Measurements from ENCODE around the gene CATSPERZ.

CATSPERZ gene

GRCh38 chr11:64264371-64264852 lies 35.7 kb upstream of the CATSPERZ start:
- no peak for DNase-seq

- no peak for DNase-seq
These were observed 34.7 kb upstream of the CATSPERZ start for GRCh38 chr11:64265176-64266160.

DNA sequence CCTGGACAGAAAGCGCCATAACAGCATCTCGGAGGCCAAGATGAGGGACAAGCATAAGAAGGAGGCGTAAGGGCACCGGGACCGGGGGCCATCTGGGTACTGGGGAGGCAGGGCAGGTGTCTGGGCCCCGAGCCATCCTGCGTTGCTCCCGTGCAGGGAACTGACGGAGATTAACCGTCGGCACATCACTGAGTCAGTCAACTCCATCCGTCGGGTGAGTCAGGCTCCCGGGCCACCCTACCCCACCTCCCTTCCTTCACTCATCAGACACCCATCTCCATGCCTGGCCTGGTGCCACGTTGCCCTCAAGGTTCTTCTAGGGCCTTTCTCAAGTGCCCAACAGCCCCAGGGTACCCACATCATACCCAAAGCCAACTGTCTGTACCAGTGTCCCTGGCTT lies 33.8 kb upstream of the CATSPERZ start:
- no peak for DNase-seq

DNA sequence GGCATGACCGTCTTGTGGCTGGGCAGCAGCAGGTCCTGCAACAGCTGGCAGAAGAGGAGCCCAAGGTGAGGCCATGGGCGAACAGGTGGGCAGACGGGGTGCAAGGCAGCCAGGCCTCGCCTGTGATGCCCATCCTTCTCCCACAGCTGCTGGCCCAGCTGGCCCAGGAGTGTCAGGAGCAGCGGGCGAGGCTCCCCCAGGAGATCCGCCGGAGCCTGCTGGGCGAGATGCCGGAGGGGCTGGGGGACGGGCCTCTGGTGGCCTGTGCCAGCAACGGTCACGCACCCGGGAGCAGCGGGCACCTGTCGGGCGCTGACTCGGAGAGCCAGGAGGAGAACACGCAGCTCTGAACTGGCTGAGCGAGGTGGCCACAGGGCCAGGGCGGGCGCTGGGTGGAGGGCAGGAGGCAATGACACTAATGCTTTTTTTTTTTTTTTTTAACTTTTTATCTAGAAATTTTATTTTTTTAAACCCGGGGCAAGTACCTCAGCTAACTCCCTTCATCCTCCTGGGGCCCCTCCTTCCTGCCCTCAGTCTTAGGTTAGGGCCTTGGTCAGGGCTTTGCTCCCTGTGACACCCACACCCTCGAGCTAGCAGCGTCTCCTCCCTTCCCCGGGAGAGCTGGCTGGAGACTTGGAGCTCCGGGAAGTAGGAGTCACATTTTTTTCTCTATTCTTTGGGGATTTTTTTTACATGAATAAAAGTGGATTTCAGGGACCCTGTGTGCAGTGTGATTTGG lies 32.8 kb upstream of the CATSPERZ start:
- no peak for DNase-seq

GRCh38 chr11:64268025-64268892 lies 31.9 kb upstream of the CATSPERZ start:
- DNase-seq, result no peak

DNA sequence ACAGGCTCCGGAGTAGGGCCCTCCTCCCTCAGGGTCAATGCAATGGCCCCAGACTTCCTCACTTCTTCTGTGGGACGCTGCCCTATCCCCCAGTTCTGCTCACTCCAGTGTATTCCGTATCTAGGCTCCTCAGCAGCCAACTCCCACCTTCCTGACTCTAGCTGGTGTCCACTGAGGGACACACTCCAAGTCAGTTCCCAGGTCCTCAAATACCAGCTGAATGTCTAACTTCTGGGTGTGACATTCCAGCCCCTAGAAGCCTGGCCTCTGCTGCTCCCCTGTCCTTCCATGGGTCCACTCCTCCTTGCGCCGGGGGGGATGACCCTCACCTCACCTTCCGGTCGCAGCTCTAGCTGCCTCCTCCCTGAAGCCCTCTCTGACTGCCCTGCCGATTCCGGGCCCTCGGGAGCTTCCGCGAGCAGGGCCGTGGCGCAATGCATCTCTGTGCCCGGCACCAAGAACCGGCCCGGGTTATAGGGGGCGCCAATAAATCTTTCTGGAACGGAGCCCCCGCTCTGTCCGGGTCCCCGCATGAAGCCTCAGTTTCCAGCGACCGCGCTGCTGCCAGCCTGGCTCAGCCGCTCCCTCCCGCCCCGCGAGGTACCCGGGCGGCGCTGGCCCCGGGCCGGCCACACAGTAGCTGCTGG lies 31.1 kb upstream of the CATSPERZ start:
- DNase-seq, result no peak

DNA sequence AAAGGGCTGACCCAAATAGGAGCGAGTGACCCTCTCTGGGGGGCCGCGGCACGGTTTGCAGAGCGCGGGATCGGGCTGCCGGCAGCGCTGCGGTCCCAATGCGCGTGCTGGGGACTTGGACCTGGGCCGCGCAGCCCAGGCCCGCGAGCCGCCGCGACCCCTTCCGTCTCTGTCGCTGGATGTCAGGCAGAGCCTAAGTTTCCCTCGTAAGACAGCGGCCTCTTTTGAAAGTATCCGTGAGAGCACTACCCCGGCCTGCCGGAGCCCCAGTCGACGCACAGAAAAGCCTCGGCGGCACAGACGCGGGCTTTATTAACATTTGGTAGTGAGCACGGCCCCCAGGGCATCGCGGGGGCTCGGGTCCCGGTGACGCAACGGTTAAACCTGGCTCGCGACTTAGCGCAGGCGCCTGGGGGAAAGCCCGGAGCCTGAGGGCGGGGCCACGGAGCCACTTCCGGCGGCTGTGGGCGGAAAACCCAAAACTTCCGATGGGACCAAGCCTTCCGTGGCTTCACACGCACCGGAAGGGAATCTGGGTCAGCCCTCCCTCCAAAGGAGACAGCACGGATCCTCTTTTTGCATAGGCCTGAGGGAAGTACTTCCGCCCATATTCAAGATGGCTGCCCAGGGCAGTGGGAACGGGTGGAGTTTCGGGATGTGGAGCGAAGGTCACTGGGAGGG lies 30.5 kb upstream of the CATSPERZ start:
- DNase-seq, result peak; percentile 99

GRCh38 chr11:64275031-64275800 lies 24.9 kb upstream of the CATSPERZ start:
- DNase-seq, result no peak

GRCh38 chr11:64275841-64276240 lies 24.3 kb upstream of the CATSPERZ start:
- no peak for DNase-seq

- DNase-seq, result no peak
These were observed 23.3 kb upstream of the CATSPERZ start for GRCh38 chr11:64276653-64277431.

- no peak for DNase-seq
These were observed 21.5 kb upstream of the CATSPERZ start for GRCh38 chr11:64278576-64279190.

DNA sequence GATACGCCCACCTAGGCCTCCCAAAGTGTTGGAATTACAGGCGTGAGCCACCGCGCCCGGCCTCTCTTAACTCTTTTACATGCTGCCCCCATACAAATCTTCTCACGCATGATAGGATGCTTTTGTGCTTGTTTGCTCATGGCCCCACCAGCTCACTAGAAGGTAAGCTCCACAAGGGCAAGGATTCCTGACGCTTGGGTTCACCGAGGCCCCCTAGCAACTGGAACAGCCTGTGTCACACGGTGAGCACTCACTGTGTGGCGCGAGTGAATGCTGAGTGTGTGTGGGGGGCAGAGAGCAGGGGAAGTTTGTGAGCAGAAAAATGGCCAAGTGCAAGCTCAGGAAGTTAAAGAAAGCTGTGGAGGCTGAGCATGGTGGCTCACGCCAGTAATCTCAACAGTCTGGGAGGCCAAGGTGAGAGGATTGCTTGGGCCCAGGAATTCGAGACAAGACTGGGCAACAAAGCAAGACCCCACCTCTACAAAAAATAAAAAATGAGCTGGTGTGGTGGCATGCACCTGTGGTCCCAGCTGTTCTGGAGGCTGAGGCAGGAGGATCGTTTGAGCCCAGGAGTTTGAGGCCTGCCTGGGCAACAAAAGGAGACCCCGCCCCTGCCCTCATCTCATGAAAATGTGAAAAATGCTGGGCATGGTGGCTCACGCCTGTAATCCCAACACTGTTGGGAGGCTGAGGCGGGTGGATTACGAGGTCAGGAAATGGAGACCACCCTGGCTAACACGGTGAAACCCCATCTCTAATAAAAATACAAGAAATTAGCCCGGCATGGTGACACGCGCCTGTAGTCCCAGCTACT lies 18.0 kb upstream of the CATSPERZ start:
- no peak for DNase-seq

- no peak for DNase-seq
These were observed 17.1 kb upstream of the CATSPERZ start for GRCh38 chr11:64283092-64283491.

DNA sequence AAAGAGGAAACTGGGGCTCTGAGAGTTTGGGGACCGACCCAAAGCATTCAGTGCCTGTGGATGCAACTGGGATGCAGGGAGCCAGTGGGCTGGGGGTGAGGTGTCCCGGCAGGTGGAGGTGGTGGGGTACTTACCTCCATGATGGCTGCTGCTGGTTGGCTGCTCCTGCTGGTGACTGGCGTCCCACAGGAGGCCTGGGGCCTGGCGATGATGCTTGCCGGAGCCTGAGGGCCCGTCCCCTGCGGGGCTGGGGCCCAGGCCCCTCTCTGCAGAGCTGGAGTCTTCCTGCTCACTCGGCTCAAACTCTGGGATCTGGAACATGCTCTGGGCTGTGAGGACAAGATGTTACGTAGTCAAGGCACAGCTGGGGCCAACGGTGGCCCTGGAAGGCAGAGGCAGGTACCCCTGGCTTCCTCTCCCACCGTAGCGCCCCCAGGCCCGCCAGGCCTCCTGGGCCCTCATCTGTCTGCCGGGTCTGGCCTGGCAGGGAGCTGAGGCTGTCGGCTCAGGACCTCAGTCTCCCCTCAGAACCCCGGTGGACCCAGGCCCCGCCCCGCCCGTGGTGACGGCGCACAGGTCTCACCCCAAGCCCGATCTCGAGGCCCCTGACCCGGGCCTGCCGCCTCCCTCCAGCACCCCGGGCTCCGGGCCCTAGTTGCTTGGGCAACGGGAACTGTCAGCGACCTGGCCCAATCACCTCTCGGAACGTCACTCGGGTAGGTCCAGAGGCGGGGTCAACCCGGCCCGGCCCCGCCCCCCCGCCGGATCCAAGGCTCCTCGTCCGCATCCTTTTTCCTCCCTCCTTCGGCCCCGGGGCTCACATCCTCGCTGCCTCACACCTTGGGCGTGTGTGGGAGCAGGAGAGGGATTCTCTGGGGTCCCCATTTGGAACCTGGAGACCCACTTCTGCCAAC lies 15.9 kb upstream of the CATSPERZ start, which contains the start of gene BAD:
Gene BAD, minus strand, starts transcription at position 618 of the 914 bp plus-strand sequence. Its CDS starts 297 bp downstream, at position 321.
- peak; percentile 69 for DNase-seq

DNA sequence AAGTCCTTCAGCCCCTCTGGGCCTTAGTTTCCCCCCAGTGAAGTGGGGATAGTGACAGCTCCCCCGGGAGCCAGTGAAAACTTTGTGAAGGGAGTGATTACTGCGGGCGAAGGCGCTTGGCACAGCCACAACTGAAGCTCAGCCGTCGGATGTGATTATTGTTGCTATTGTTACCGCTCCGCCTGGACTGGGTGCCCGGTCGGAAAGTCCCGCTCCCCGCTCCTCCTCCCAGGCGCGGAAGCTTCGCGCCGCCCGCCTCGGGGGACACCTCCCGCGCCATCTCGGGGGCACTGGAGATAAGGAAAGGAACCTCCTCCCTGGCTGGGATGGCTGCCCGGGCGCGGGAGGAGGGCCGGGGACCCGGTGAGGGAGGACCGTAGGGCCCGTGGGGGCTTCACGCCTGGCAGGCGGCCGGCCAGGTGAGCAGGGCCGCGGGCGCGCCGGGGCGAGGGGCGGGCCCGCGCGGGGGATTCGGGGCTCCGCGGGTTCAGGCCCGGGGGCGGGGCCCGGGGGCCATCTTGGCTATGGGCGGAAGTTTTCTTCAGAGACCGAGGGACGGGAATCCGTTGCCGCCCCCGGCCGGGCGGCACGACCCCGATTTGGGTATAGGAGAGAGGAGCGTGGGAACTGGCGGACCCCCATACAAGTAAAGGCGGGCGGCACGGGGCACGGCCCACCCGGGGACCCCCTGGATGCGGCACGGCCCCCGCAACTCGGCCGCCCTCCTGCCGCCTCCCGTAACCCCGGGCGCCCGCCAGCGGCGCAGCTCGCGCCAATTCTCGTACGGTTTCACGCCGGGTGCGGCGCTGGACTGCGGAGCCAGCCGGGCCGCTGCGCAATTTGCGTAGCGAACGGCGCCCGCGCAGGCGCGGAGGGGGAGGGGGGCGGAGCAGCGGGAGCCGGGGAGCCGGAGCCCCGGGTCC lies 14.9 kb upstream of the CATSPERZ start, which contains the start of gene GPR137:
Gene GPR137, plus strand, starts transcription at position 887 of the 923 bp plus-strand sequence. CDS start 677 bp downstream, outside the sequence.
- no peak for DNase-seq

All from NCI-H1417 treated with DMSO at 0.1 percent for 48 hours (cell line).